Sigmoid colon (tissue), 4 donors: ENCODE measurements around the gene FHOD3.

ENCODE experiments used
- CTCF ChIP-seq, 4 experiments: fragments of 450-650 bp in 3 of 4; fragments of 200-600 bp in 1 of 4; IDR thresholded peaks; one replicate each; pipeline ENCODE4 v1.5.1; 2016 to 2019; ENCODE audit warnings: antibody characterized with exemption in 4 of 4, mild to moderate bottlenecking in 3 of 4, moderate library complexity in 2 of 4
- EP300 ChIP-seq, 4 donors: sonication (generic); formaldehyde crosslinking; IDR thresholded peaks; one replicate each; pipeline ENCODE4 v1.6.1; 2017; ENCODE audit warnings: antibody characterized with exemption in 4 of 4
- POLR2A ChIP-seq, 2 donors: fragments of 450-650 bp; IDR thresholded peaks; one replicate each; pipeline ENCODE4 v1.6.1; 2016; ENCODE audit warnings: antibody characterized with exemption in 2 of 2, mild to moderate bottlenecking in 2 of 2, moderate library complexity in 2 of 2
- POLR2AphosphoS5 ChIP-seq, 4 donors: sonication (generic); formaldehyde crosslinking; IDR thresholded peaks; one replicate each; pipeline ENCODE4 v1.6.1; 2017; ENCODE audit warnings: antibody characterized with exemption in 4 of 4

GRCh38 chr18:36572135-36572856, 274.8 kb downstream of the FHOD3 start:
- TF ChIP-seq CTCF (IDR thresholded peaks at IDR 0.05) (peak in 2 of 4 experiments; percentile 21 to 29), POLR2AphosphoS5 (IDR thresholded peaks at IDR 0.05) (no peak), POLR2A (IDR thresholded peaks at IDR 0.05) (no peak), EP300 (IDR thresholded peaks at IDR 0.05) (no peak)
